Activated CD4-positive, alpha-beta T cell treated with anti-CD3 and anti-CD28 coated beads, Interleukin-2, amount 50 U/mL, for 16 hours (primary cell): Measurements from ENCODE around the gene DGKB.

Experiments
- DNase-seq: peaks from one replicate; pipeline ENCODE4 v3.0.0-alpha.2; 2020

The DGKB gene

DNA sequence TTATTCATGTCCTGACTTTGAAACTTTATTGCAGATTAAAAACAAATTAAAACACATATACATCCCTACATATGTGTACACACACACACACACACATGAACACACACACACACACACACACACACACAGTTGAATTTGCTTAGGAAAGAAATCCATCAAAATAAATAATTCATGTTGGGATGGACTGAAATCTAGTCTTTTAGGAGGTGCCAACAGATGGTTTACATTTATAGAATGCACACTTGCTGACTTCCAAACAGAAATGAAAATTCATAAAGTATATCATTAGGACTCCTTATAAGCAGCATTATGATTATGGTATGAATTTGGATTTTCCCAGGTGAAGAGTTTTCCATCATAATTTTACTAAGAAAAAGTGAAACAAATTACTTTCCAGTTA lies 642.5 kb downstream of the DGKB start:
- no peak for DNase-seq

DNA sequence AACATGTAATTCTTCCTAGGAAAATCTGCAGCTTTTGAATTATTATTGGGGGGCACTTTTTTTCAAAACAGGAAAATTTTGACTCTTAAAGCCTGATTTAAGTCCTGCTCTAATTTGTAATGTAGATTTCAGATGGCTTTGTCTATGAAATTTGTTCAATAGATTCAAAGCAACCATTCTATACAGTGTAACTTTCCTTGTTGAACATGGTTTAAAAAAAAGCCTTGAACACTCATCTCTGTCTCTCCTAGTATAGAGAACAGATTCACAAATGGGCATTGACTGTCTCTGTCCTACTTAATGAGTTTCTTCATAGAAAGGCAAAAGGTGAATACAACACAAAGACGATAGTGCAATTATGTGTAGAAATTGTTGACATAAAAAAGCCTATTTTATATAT lies 643.7 kb downstream of the DGKB start:
- DNase-seq = no peak

DNA sequence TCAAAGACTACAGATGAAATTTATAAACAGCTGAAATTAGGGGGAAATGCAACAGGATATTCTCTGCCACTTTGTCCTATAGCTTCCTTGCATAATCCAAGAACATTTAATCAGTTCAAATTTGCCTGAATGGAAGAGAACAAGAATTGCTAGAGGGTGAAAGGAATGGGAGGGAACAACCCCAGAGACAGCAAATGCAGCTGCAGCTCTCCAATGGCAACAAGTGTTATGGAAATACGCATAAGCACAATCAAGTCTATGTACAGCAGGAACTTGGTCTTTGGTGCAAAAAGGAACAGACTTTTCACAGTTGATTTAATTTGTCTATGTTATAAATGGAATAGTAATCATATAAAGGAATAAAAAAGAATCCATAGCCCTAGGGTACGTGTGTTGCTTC lies 644.1 kb downstream of the DGKB start:
- DNase-seq = no peak

- no peak for DNase-seq
These were observed 650.1 kb downstream of the DGKB start for GRCh38 chr7:14252458-14252857.

DNA sequence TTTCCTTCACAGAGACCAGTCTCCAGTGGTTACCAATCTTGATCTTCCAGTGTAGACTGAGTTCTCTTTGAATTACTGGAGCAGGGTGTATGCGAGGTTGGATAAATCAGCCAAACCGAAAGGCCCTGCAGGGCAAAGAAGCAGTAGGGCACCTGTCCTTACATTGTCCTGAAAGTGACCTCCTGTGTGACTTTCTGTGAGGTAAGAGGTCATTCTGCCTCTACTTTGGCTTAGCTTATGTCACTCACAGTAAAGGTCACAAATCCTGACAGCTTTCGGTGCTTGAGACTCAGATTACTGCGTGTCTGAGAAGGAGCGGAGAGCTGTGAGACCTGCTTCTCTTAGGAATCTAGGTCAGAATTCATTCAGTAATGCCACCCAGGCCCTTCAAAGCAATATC lies 660.4 kb downstream of the DGKB start:
- no peak for DNase-seq

DNA sequence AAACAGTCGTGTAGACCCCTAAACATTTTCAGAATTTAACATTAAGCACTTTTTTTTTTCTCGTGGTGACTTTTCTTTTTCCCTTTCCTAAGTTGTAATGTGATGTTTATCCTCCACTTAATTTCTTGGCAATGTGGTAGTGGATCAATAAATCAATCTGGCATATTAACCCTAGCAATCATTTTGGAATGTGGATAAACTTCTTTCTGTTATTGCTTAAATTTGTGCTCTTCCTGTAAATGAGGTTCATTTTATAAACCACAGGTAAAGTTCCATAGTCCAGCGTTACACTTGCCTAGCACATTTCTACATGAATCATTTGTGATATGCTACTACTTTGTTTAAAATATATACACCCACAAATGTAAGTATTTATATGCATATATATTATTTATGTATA lies 665.7 kb downstream of the DGKB start:
- DNase-seq = no peak

DNA sequence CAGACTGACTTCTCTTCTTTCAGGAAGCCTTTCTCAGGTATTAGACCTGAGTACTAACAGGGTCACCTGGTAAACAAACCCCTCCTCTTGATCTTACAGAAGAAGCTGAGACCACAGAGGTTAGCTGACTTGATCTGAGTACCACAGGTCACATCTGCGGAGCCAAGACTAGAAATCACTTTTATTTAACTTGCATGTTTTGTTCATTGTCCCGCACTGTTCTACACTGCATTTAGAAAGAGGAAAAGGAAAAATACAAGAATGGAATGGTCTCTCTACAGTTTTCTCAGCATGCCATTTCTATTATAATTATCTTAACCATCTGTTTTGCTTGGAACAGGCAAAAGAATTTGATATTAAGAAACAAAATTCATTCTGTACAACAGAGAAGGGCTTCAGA lies 667.5 kb downstream of the DGKB start:
- DNase-seq = no peak

- no peak for DNase-seq
These were observed 668.6 kb downstream of the DGKB start for GRCh38 chr7:14233868-14234369.

GRCh38 chr7:14233076-14233867 lies 669.3 kb downstream of the DGKB start:
- DNase-seq = no peak

DNA sequence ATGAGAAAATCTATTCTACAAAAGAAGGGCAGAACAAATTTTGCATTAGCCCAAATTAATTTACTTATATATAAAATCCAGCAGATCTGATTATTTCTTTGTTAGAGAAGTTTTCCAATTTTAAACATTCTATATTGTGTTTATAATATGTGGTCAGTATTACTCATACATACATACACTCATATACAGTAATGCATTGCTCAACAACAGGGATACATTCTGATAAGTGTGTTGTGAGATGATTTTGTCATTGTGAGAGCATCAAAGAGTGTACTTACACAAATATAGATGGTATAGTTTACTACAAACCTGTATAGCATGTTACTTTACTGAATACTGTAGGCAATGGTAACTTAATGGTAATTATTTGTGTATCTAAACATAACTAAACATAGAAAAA lies 673.5 kb downstream of the DGKB start:
- no peak for DNase-seq

DNA sequence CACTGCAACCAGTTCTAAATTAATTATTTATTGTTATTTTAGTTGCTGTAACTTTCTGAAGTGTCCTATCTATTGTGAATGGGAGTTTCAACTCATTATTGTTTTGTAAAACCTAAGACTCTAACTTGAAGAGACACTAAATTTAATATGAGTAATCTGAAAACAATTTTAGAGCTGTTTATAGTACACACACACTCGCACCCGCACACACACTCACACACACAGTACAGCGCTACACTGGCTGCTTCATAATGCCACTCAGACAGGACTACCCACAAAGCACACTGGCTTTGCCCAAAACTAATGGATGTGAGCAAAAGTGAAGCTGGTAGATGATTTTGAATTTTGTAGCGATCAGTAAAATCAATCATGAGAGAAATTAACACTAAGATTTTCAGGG lies 674.2 kb downstream of the DGKB start:
- no peak for DNase-seq

DNA sequence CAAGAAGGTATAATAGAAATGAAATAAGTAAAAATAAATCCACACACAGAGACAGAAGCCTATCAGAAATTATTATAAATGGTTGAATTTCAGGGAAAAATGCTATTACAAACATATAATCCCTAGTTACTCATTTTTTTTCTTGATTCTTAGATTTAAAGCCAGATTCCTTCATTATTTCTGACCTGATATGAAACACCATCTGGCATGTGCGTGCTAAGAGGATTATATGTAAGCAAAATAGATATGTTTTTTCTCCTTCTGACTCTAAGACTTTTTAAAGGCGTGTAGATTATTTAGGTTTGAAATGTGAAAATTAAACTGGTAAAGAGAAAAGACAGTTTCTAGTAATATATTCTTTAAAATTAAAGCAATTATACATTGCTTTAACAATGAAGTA lies 676.4 kb downstream of the DGKB start:
- DNase-seq = no peak

GRCh38 chr7:14219125-14219524 lies 683.4 kb downstream of the DGKB start:
- no peak for DNase-seq

DNA sequence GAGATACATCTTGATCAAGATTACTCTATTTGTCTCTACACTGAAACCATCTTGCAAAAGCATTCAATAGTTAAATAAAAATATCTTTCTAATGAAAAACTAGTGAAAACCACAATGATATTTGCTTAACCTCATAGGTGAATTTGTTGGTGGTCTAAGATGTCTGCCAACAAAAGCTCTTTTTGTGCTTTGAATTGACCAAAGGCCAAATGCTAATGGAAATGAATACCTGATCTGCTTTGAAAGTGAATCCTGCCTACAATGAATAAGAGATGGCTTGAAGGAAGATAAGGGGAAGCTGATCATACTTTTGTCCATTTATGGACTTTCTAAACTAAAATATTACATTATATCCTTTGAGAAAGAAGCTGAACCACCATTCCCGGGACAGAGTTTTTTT lies 684.2 kb downstream of the DGKB start:
- no peak for DNase-seq

DNA sequence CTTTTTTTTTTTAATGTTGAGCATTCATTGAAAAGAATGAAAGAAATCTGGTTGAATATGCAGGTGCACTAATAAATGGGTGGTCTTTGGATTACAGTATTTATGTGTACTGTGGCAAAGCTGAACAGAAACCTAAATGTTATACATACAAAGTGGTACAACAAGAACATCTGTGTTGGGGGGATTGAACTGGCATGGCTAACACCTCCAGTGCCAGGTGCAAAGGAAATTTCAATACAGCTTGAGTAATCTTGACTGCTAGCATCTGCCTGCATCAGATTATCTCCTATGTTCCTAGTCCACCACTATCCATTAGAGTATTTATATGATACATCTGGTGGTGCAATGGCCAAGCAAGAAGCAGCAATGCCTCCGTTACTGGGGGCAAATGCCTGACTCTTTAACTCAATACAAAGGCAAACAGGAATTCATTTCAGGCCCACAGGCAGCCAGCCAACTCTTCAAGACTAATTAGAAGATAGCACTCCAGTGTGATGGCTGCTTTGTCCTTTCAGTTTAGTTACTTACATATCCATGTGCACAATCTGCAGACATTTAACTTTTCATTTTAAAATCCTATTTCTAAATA lies 692.6 kb downstream of the DGKB start:
- DNase-seq = no peak

DNA sequence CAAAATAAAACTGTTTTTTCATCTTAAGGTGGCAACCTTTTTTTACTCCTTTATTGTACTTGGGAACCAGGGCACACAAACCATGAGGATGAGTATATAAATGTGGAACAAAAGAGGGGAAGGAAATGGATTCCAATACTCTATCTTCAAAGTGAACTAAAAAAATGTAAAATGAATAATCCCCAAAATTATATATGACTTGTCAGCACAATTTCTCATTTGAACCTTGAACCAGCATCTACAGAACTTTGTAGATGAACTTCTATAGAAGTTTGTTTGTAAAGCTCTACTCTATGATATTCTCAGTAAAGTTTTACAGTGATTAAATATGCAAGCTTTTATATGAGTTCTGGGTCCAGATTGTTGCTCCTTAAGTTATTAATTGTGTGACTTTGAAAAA lies 694.8 kb downstream of the DGKB start:
- no peak for DNase-seq

GRCh38 chr7:14207138-14207537 lies 695.4 kb downstream of the DGKB start:
- DNase-seq = no peak

- no peak for DNase-seq
These were observed 696.4 kb downstream of the DGKB start for GRCh38 chr7:14206121-14206520.

- DNase-seq = no peak
These were observed 701.2 kb downstream of the DGKB start for GRCh38 chr7:14201353-14201752.

DNA sequence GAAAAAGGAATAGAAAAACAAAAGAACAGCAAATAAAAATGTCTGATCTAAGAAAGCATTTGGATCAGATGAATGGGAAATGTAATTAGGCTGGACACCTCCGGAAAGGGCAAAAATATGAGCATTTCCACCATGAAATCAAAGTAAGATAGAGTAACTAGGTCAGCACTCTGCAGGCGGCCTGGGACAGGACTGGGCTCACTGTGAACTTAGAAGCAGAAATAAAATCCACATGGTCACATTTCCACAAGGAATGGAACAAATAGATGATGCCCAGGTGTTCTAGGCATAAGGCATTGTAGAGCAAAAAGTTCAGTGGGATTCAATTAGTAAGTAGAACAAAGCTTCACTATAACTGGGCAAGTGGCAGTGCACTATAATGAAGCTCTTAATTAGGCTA lies 703.2 kb downstream of the DGKB start:
- DNase-seq = no peak

DNA sequence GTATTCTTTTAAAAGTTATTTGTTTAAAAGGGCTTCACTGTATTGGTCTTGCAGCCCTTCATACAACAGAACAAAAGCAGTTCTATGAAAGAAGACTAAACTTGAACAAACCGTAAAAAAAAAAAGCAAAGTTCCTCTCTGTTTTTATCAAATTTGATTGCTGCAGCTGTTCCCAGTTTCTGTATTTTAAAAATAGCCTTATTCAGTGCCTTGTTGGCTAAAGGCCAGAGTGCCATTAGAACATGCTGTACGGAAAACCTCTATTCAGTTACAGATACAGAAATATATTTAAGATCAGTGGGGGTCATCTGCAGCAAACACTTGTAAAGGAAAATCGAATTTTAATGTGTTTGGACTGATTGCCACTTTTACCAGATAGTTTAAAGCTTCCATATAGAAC lies 705.3 kb downstream of the DGKB start:
- DNase-seq = no peak

GRCh38 chr7:14196555-14196954 lies 706.0 kb downstream of the DGKB start:
- DNase-seq = no peak

DNA sequence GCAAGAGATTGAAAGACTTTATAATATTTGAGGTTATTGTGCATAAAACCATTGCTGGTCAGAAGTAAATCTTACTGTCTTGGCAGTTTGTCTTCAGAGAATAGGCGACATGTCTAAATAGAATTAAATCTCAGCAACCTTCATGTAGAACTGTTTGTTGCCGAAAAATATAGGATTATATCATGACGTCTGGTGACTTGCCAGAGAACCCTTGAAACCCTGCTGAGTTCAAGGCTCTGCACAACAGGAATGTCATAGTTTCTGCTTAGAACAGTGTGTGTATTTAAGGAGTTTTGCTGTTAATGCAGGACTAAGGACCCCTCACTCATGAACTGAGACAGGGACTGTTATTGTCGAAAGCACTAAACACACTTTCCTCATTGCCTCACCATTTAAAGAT lies 706.7 kb downstream of the DGKB start:
- no peak for DNase-seq

DNA sequence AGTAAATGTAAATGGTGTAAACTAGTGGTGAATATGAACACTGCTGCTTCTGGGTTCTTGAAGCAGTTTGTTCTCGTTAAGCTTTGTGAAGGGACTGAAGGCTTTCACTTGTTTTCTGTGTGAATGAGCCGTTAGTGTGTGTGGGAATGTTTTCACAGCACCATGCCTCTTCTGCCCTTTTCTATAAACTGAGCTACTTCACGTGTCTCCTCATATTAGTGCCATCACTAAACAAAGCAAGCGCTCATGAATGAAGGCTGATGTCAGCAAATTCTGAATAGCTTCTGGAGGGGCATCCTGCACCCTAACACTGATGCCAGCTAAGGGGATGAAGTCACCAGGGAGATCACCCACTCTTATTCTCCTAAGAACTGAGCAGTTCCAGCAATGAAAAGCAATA lies 707.5 kb downstream of the DGKB start:
- no peak for DNase-seq

DNA sequence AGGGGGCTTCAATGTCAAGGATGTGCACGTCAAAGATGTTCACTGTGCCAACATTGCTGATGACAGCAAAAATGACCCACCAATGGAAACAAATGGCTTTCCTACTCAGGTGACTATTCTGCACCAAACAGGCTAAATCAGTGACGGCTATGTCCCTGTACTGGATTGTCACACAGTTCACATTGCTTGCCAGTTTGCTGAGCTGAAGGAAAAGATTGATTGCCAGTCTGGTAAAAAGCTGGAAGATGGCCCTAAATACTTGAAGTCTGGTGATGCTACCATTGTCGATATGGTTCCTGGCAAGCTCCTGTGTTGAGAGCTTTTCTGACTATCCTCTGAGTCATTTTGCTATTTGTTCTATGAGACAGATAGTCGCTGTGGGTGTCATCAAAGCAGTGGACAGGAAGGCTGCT lies 710.9 kb downstream of the DGKB start:
- DNase-seq = no peak
